Measurements from ENCODE around the gene KDM4B. TPM values are rescaled to one million over a fixed set of nuclear protein-coding genes. Genes with fewer than 3 reads are reported as not detected.

Gene KDM4B
- total RNA-seq, 1 experiment from 2014 or later, result 43.7 TPM

DNA sequence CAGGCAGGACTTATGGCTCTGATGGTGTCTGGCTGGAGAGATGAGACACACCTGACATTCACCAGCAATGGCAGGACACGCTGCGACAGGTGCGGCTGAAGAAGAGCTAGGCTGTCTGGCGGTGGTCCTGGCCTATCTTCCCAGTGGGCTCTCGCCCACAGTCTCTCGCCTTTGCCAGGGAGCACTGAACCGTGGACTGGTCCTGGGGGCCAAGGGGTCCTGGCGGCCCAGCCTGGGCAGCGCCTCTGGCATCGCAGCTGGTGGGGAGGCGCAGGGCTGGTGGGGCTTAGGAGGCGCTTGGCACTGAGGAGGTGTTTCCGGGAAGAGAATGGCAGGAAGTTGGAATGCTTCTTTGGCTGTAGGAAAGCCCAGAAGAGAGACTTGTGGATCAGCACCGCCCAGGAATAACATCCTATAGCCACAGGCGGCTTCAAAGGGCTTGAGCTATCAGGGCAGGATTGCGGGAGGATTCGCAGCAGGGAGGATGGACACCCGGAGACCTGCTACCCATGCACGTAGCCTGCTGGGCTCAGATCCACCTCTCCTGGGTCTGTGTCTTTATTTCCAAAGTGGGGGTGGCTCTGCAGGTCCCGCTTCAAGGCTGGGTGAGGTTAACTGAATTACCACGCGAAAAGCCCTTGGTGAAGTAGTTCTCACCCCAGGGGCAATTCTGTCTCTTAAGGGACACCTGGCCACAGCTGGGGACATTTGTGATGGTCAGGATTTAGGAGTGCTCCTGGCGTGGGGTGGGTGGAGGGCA is 14.6 kb downstream of the KDM4B start:
- H3K79me1 ChIP-seq (ENCODE audit: insufficient read depth, low read depth, low read length, poor library complexity, severe bottlenecking), result peaks cover 6% of the 10 kb centered on the region
- H4K20me1 ChIP-seq (ENCODE audit: control insufficient read depth, insufficient read depth, insufficient read length), result no peaks in the 10 kb centered on the region
- no peak overlapping the region for H3K23ac ChIP-seq (ENCODE audit: insufficient read length, low read depth, low read length)
- TF ChIP-seq, protein P1, sequence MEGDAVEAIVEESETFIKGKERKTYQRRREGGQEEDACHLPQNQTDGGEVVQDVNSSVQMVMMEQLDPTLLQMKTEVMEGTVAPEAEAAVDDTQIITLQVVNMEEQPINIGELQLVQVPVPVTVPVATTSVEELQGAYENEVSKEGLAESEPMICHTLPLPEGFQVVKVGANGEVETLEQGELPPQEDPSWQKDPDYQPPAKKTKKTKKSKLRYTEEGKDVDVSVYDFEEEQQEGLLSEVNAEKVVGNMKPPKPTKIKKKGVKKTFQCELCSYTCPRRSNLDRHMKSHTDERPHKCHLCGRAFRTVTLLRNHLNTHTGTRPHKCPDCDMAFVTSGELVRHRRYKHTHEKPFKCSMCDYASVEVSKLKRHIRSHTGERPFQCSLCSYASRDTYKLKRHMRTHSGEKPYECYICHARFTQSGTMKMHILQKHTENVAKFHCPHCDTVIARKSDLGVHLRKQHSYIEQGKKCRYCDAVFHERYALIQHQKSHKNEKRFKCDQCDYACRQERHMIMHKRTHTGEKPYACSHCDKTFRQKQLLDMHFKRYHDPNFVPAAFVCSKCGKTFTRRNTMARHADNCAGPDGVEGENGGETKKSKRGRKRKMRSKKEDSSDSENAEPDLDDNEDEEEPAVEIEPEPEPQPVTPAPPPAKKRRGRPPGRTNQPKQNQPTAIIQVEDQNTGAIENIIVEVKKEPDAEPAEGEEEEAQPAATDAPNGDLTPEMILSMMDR (conservative IDR thresholded peaks at IDR 0.05), result no peak
- no peak overlapping the region for H3T11ph ChIP-seq (ENCODE audit: low read length)
- no peaks in the 10 kb centered on the region for H3K27me3 ChIP-seq (ENCODE audit: insufficient read depth, low read length)
- no peak for DNase-seq
- no peak overlapping the region for H3K4me3 Mint-ChIP-seq
- H3K79me2 ChIP-seq (ENCODE audit: insufficient read depth, low read length), result peaks cover 10% of the 10 kb centered on the region; the same call in 1 of the 2 replicates
- H2BK12ac ChIP-seq (ENCODE audit: insufficient read length, low read depth, low read length), result no peak overlapping the region
- no peak overlapping the region for H2BK15ac ChIP-seq (ENCODE audit: low read depth, low read length)
- no peak overlapping the region for H3K18ac ChIP-seq (ENCODE audit: insufficient read length, low read depth, low read length)
- no peak overlapping the region for H2AFZ ChIP-seq (ENCODE audit: low read length)
- no peak overlapping the region for H3K27ac ChIP-seq (ENCODE audit: insufficient read length, low read depth, low read length)
- no peaks in the 10 kb centered on the region for H3K9me3 Mint-ChIP-seq
- H2BK120ac ChIP-seq (ENCODE audit: low read depth, low read length, poor library complexity, severe bottlenecking), result no peak overlapping the region
- H4K91ac ChIP-seq (ENCODE audit: insufficient read length, low read depth, low read length), result no peak overlapping the region
- H3K9me3 ChIP-seq (ENCODE audit: control insufficient read depth, low read depth, low read length), result no peaks in the 10 kb centered on the region
- H3K14ac ChIP-seq (ENCODE audit: insufficient read depth, low read length), result no peak overlapping the region; the same call in 1 of the 2 replicates
- no peak overlapping the region for H2AK5ac ChIP-seq (ENCODE audit: insufficient read length, low read length)
- no peaks in the 10 kb centered on the region for H3K4me1 ChIP-seq (ENCODE audit: insufficient read depth, low read length)
- H4K8ac ChIP-seq (replicated peaks; ENCODE audit: insufficient read length, low read depth, low read length), result no peak overlapping the region
- H3K27ac Mint-ChIP-seq, result peak overlapping the region in 1 of 3 experiments; percentile 81; a peak in 2 of 7 replicates
- no peaks in the 10 kb centered on the region; a peak in 1 of 7 replicates for H3K36me3 Mint-ChIP-seq (ENCODE audit: insufficient read depth in 1 of 3, low read depth in 3 of 3)
- no peak overlapping the region for H3K9ac ChIP-seq (ENCODE audit: extremely low read depth, insufficient read length, low read length)
- no peak overlapping the region for H2BK20ac ChIP-seq (ENCODE audit: low read depth, low read length, poor library complexity, severe bottlenecking)
- H3K4me2 ChIP-seq (ENCODE audit: insufficient read depth, insufficient read length, low read length), result no peak overlapping the region
- H2BK5ac ChIP-seq (ENCODE audit: insufficient read length, low read length), result no peak overlapping the region
- no CpG with 5 or more reads among the region's 23 CpGs for WGBS (ENCODE audit: extremely low coverage, insufficient read length, low lambda C conversion rate)
- no peaks in the 10 kb centered on the region; the same call in 1 of the 2 replicates for H3K27me3 Mint-ChIP-seq (ENCODE audit: low read depth)
- no peak overlapping the region for H3K56ac ChIP-seq (ENCODE audit: insufficient read length, low read depth, low read length)
- H3K4me1 Mint-ChIP-seq, result peaks cover 44 to 56% of the 10 kb centered on the region in 2 experiments
- no peak overlapping the region for H4K5ac ChIP-seq (ENCODE audit: insufficient read length, low read depth, low read length)
- no peak overlapping the region for H3K4ac ChIP-seq (ENCODE audit: low read depth, low read length)
- H3K23me2 ChIP-seq (ENCODE audit: insufficient read length, low read depth, low read length, poor library complexity, severe bottlenecking), result no peaks in the 10 kb centered on the region
